Stomach smooth muscle (tissue), 2 donors: ENCODE measurements around the gene CAGE1.

Source experiments
- H3K27ac ChIP-seq: one replicate; pipeline ENCODE4 v1.7.0; 2013; ENCODE audit warnings: mild to moderate bottlenecking, low read length, inconsistent platforms
- H3K27me3 ChIP-seq, 2 donors: one replicate each; pipeline ENCODE4 v1.7.0; 2013; ENCODE audit warnings: low read length in 2 of 2; ENCODE audit not compliant: insufficient read depth in 2 of 2, control insufficient read depth in 1 of 2
- H3K36me3 ChIP-seq, 2 donors: one replicate each; pipeline ENCODE4 v1.7.0; 2013; ENCODE audit warnings: low read length in 2 of 2; ENCODE audit not compliant: control insufficient read depth in 2 of 2, insufficient read depth in 2 of 2
- H3K4me1 ChIP-seq: one replicate; pipeline ENCODE4 v1.7.0; 2013; ENCODE audit warnings: low read length; ENCODE audit not compliant: control insufficient read depth, insufficient read depth
- H3K4me3 ChIP-seq, 2 donors: one replicate each; pipeline ENCODE4 v1.7.0; 2013; ENCODE audit warnings: low read length in 2 of 2
- H3K9ac ChIP-seq, 2 donors: one replicate each; pipeline ENCODE4 v1.7.0; 2013; ENCODE audit warnings: low read length in 2 of 2, mild to moderate bottlenecking in 1 of 2
- H3K9me3 ChIP-seq, 2 donors: one replicate each; pipeline ENCODE4 v1.7.0; 2013; ENCODE audit warnings: low read length in 2 of 2; ENCODE audit not compliant: control insufficient read depth in 2 of 2
- donor health status: healthy.
- donor health status: Pancreatic carcinoma.

The CAGE1 gene

GRCh38 chr6:7311176-7311575 is 78.4 kb downstream of the CAGE1 start:
- peaks cover 4 to 17% of the 10 kb centered on the region in 2 donors for H3K36me3 ChIP-seq
- H3K9me3 ChIP-seq = no peaks in the 10 kb centered on the region
- no peaks in the 10 kb centered on the region for H3K4me1 ChIP-seq
- H3K9ac ChIP-seq = no peak overlapping the region
- no peaks in the 10 kb centered on the region for H3K27me3 ChIP-seq
- no peak overlapping the region for H3K27ac ChIP-seq
- no peak overlapping the region for H3K4me3 ChIP-seq

GRCh38 chr6:7309050-7309449 is 80.5 kb downstream of the CAGE1 start:
- no peaks in the 10 kb centered on the region for H3K4me1 ChIP-seq
- no peaks in the 10 kb centered on the region for H3K27me3 ChIP-seq
- no peak overlapping the region for H3K4me3 ChIP-seq
- no peak overlapping the region for H3K9ac ChIP-seq
- no peaks in the 10 kb centered on the region for H3K9me3 ChIP-seq
- H3K36me3 ChIP-seq = peaks cover 4 to 32% of the 10 kb centered on the region in 2 donors
- H3K27ac ChIP-seq = no peak overlapping the region

GRCh38 chr6:7307533-7307932 is 82.0 kb downstream of the CAGE1 start:
- Histone ChIP-seq H3K9me3 (no peaks in the 10 kb centered on the region), H3K4me3 (no peak overlapping the region), H3K27me3 (no peaks in the 10 kb centered on the region), H3K4me1 (no peaks in the 10 kb centered on the region), H3K9ac (no peak overlapping the region), H3K27ac (no peak overlapping the region), H3K36me3 (peaks cover 4 to 34% of the 10 kb centered on the region in 2 donors)

GRCh38 chr6:7304821-7305220 is 84.7 kb downstream of the CAGE1 start:
- H3K36me3 ChIP-seq = peaks cover 20 to 49% of the 10 kb centered on the region in 2 donors
- no peaks in the 10 kb centered on the region for H3K27me3 ChIP-seq
- H3K4me3 ChIP-seq = no peak overlapping the region
- H3K4me1 ChIP-seq = no peaks in the 10 kb centered on the region
- no peaks in the 10 kb centered on the region for H3K9me3 ChIP-seq
- no peak overlapping the region for H3K9ac ChIP-seq
- no peak overlapping the region for H3K27ac ChIP-seq

- H3K36me3 ChIP-seq = peaks cover 26 to 46% of the 10 kb centered on the region in 2 donors
- no peaks in the 10 kb centered on the region for H3K27me3 ChIP-seq
- H3K9me3 ChIP-seq = no peaks in the 10 kb centered on the region
- no peak overlapping the region for H3K27ac ChIP-seq
- no peak overlapping the region for H3K4me3 ChIP-seq
- H3K4me1 ChIP-seq = no peaks in the 10 kb centered on the region
- no peak overlapping the region for H3K9ac ChIP-seq
These were observed 87.8 kb downstream of the CAGE1 start for GRCh38 chr6:7301702-7302101.

GRCh38 chr6:7300926-7301325 is 88.6 kb downstream of the CAGE1 start:
- Histone ChIP-seq H3K27ac (no peak overlapping the region), H3K27me3 (no peaks in the 10 kb centered on the region), H3K4me1 (no peaks in the 10 kb centered on the region), H3K9me3 (no peaks in the 10 kb centered on the region), H3K9ac (no peak overlapping the region), H3K4me3 (no peak overlapping the region), H3K36me3 (peaks cover 31 to 46% of the 10 kb centered on the region in 2 donors)

- H3K27ac ChIP-seq = no peak overlapping the region
These were observed 91.4 kb downstream of the CAGE1 start for GRCh38 chr6:7298113-7298512.

GRCh38 chr6:7296602-7297001 is 92.9 kb downstream of the CAGE1 start:
- peaks cover 36 to 47% of the 10 kb centered on the region in 2 donors for H3K36me3 ChIP-seq
- no peaks in the 10 kb centered on the region for H3K9me3 ChIP-seq
- no peak overlapping the region for H3K4me3 ChIP-seq
- H3K27me3 ChIP-seq = no peaks in the 10 kb centered on the region
- no peak overlapping the region for H3K27ac ChIP-seq
- no peak overlapping the region for H3K9ac ChIP-seq
- no peaks in the 10 kb centered on the region for H3K4me1 ChIP-seq

More at GRCh38 chr6:7298113-7298512, 91.4 kb downstream of the CAGE1 start:
- Histone ChIP-seq H3K36me3 (peaks cover 35 to 39% of the 10 kb centered on the region in 2 donors), H3K4me1 (no peaks in the 10 kb centered on the region), H3K4me3 (no peak overlapping the region), H3K27me3 (no peaks in the 10 kb centered on the region), H3K9ac (no peak overlapping the region), H3K9me3 (no peaks in the 10 kb centered on the region)

- Histone ChIP-seq H3K4me3 (no peak overlapping the region), H3K36me3 (peaks cover 29 to 40% of the 10 kb centered on the region in 2 donors), H3K9me3 (no peaks in the 10 kb centered on the region), H3K9ac (no peak overlapping the region), H3K4me1 (no peaks in the 10 kb centered on the region), H3K27me3 (no peaks in the 10 kb centered on the region), H3K27ac (no peak overlapping the region)
These were observed 93.6 kb downstream of the CAGE1 start for GRCh38 chr6:7295916-7296315.

GRCh38 chr6:7292596-7293255 is 96.8 kb downstream of the CAGE1 start:
- H3K27ac ChIP-seq = no peak overlapping the region
- no peaks in the 10 kb centered on the region for H3K4me1 ChIP-seq
- H3K36me3 ChIP-seq = peaks cover 36 to 43% of the 10 kb centered on the region in 2 donors
- H3K4me3 ChIP-seq = no peak overlapping the region
- no peak overlapping the region for H3K9ac ChIP-seq
- H3K9me3 ChIP-seq = no peaks in the 10 kb centered on the region
- no peaks in the 10 kb centered on the region for H3K27me3 ChIP-seq

- Histone ChIP-seq H3K4me1 (no peaks in the 10 kb centered on the region), H3K4me3 (no peak overlapping the region), H3K27me3 (no peaks in the 10 kb centered on the region), H3K9ac (no peak overlapping the region), H3K36me3 (peaks cover 32 to 43% of the 10 kb centered on the region in 2 donors), H3K9me3 (no peaks in the 10 kb centered on the region), H3K27ac (no peak overlapping the region)
These were observed 99.5 kb downstream of the CAGE1 start for GRCh38 chr6:7290079-7290478.
